K562 (cell line): Measurements from ENCODE around the gene MRNIP. TPM values are rescaled to one million over a fixed set of nuclear protein-coding genes. Genes with fewer than 3 reads are reported as not detected.

ENCODE experiments used
- BHLHE40 ChIP-seq: IDR thresholded peaks from 2 replicates; pipeline ENCODE4 v1.6.1; 2011; ENCODE audit warnings: low read length, improper control_type of control experiment
- CSDE1 ChIP-seq, 2 experiments: fragments of 450-650 bp; IDR thresholded peaks; 2 replicates each; pipeline ENCODE4 v1.6.1; 2016; ENCODE audit warnings: mild to moderate bottlenecking in 1 of 2
- ERF ChIP-seq: fragments of 450-650 bp; formaldehyde crosslinking; IDR thresholded peaks from 2 replicates; pipeline ENCODE4 v1.4.0; 2020; ENCODE audit warnings: mild to moderate bottlenecking, mixed read lengths
- ILK ChIP-seq: fragments of 450-650 bp; IDR thresholded peaks from 2 replicates; pipeline ENCODE4 v1.6.1; 2016; ENCODE audit warnings: missing genetic modification characterization, low read depth, mild to moderate bottlenecking, missing compliant biosample characterization, moderate library complexity, borderline replicate concordance
- KLF10 ChIP-seq: fragments of 250-450 bp; sonication (Bioruptor Pico); IDR thresholded peaks from 2 replicates; pipeline ENCODE4 v1.6.1; 2021; ENCODE audit warnings: matching md5 sums
- L3MBTL2 ChIP-seq: fragments of 450-650 bp; IDR thresholded peaks from 2 replicates; pipeline ENCODE4 v1.6.1; 2016; ENCODE audit warnings: mild to moderate bottlenecking, moderate library complexity
- NR2C2 ChIP-seq, 2 experiments: fragments of 200-800 bp in 1 of 2; sonication (Bioruptor generic) in 1 of 2; sonication (generic) in 1 of 2; formaldehyde crosslinking in 1 of 2; IDR thresholded peaks; 2 replicates each; pipeline versions ENCODE4 v1.6.1 to v1.8.0; 2016 to 2022; ENCODE audit warnings: mild to moderate bottlenecking in 1 of 2, missing compliant biosample characterization in 1 of 2, missing genetic modification characterization in 1 of 2, missing genetic modification reagents in 1 of 2
- PRDM10 ChIP-seq: fragments of 450-650 bp; IDR thresholded peaks from 2 replicates; pipeline ENCODE4 v1.6.1; 2018; ENCODE audit not compliant: partially characterized antibody
- RBBP5 ChIP-seq: fragments of 200-600 bp; sonication (generic); IDR thresholded peaks from 2 replicates; pipeline ENCODE4 v1.6.1; 2012; ENCODE audit warnings: borderline replicate concordance, mild to moderate bottlenecking, low read length, control low read depth, inconsistent platforms; ENCODE audit not compliant: insufficient read depth, poor library complexity, severe bottlenecking
- SPI1 ChIP-seq: IDR thresholded peaks from 2 replicates; pipeline ENCODE4 v1.6.1; 2011; ENCODE audit warnings: low read depth, low read length, control low read depth, borderline replicate concordance
- TCFL5 ChIP-seq: fragments of 250-450 bp; sonication (Bioruptor Pico); conservative IDR thresholded peaks from 2 replicates; pipeline ENCODE4 v1.6.1; 2021; ENCODE audit warnings: mild to moderate bottlenecking, moderate library complexity, matching md5 sums
- TRIM24 ChIP-seq, 2 experiments: fragments of 450-650 bp; IDR thresholded peaks; 2 replicates each; pipeline ENCODE4 v1.6.1; 2016
- VEZF1 ChIP-seq: fragments of 200-800 bp; sonication (Bioruptor generic); IDR thresholded peaks from 2 replicates; pipeline ENCODE4 v1.6.1; 2017; ENCODE audit warnings: missing genetic modification characterization, missing compliant biosample characterization
- ZNF197 ChIP-seq: fragments of 200-800 bp; sonication (Bioruptor generic); IDR thresholded peaks from 2 replicates; pipeline ENCODE4 v1.6.1; 2016; ENCODE audit warnings: low read depth, missing genetic modification characterization, missing compliant biosample characterization
- ZNF398 ChIP-seq: fragments of 250-450 bp; sonication (Bioruptor Pico); IDR thresholded peaks from 2 replicates; pipeline ENCODE4 v1.8.0; 2021; ENCODE audit warnings: moderate library complexity, mild to moderate bottlenecking, inconsistent platforms
- ZNF436 ChIP-seq: fragments of 250-450, 450-650 bp; sonication (Bioruptor Pico); formaldehyde crosslinking; IDR thresholded peaks from 2 replicates; pipeline ENCODE4 v1.7.0; 2020; ENCODE audit warnings: mild to moderate bottlenecking
- polyA plus RNA-seq, 8 experiments: library from polyadenylated mRNA; depleted of rRNA in 4 of 8; stranded (reverse) in 5 of 8; unstranded in 3 of 8; fragments of >200 nt; fragmentation: Nextera tagmentation in 2 of 8; fragmentation: Illumina TruSeq in 1 of 8; extraction: Ambion mirVana in 2 of 8; extraction: Trizol in 1 of 8; gene quantifications; 2 replicates each; pipeline versions ENCODE4 v1.2.1 to v1.2.3, GENCODE V29; 2011 to 2014; ENCODE audit warnings: inconsistent platforms in 1 of 8, missing spikeins in 1 of 8
- total RNA-seq, 7 experiments: library from RNA; depleted of rRNA in 6 of 7; stranded (reverse); fragments of >200 nt in 6 of 7; fragmentation: Illumina TruSeq in 2 of 7; extraction: Trizol in 2 of 7; gene quantifications; 2 replicates each; pipeline versions ENCODE4 v1.2.1 to v1.2.3, GENCODE V29; 2011 to 2021; ENCODE audit warnings: low replicate concordance in 1 of 7

The MRNIP gene
- total and polyA plus RNA-seq, 9 of the 15 experiments (the other 6 are each of a cell fraction or from before 2014, with no cell fraction given), result 3.6 to 39.0 (median 16.8) TPM

- peak; percentile 3 for TF ChIP-seq PRDM10
- TF ChIP-seq SPI1, result no peak
- peak; percentile 73 for TF ChIP-seq BHLHE40
- no peak for TF ChIP-seq NR2C2 (CRISPR knock-in tag; IDR thresholded peaks at IDR 0.05)
- TF ChIP-seq NR2C2 (tag; IDR thresholded peaks at IDR 0.05), result no peak; the same call in 1 of the 2 replicates
- no peak for TF ChIP-seq RBBP5
- TF ChIP-seq VEZF1 (CRISPR knock-in tag), result peak; percentile 64; the same call in 1 of the 2 replicates
- TF ChIP-seq L3MBTL2, result peak; percentile 98
- peak; percentile 74; the same call in 1 of the 2 replicates for TF ChIP-seq ZNF398 (CRISPR knock-in tag)
- TF ChIP-seq ERF (CRISPR knock-in tag), result peak; percentile 97
- no peak for TF ChIP-seq KLF10 (CRISPR knock-in tag)
- no peak for TF ChIP-seq TRIM24 (IDR thresholded peaks at IDR 0.05)
- TF ChIP-seq TCFL5 (CRISPR knock-in tag), result peak; percentile 48
- TF ChIP-seq ZNF436 (CRISPR knock-in tag), result no peak
- no peak for TF ChIP-seq ILK (tag)
- TF ChIP-seq CSDE1 (IDR thresholded peaks at IDR 0.05), result no peak
- peak; percentile 78; the same call in 1 of the 2 replicates for TF ChIP-seq ZNF197 (CRISPR knock-in tag)
These were observed 39.1 kb downstream of the MRNIP start (continued) for GRCh38 chr5:179819296-179820126.
